Fibroblast of the aortic adventitia (primary cell): Measurements from ENCODE around the gene OR52E5. TPM values are rescaled to one million over a fixed set of nuclear protein-coding genes. Genes with fewer than 3 reads are reported as not detected.

Source experiments
- DNase-seq: peaks from one replicate; pipeline ENCODE4 v3.0.0-alpha.2; 2010; ENCODE audit warnings: low read depth
- H3K4me3 ChIP-seq: 2 replicates; pipeline ENCODE4 v1.5.1; 2011; ENCODE audit warnings: low read depth, mild to moderate bottlenecking, control low read depth, low read length, moderate library complexity
- CTCF ChIP-seq: IDR thresholded peaks from 2 replicates; pipeline ENCODE4 v1.5.1; 2011; ENCODE audit warnings: mild to moderate bottlenecking, low read length, control low read depth, inconsistent platforms; ENCODE audit not compliant: insufficient read depth
- total RNA-seq: library from RNA; depleted of rRNA; stranded (reverse); fragments of >200 nt; gene quantifications from 2 replicates; pipeline ENCODE4 v1.2.3, GENCODE V29; 2012; ENCODE audit warnings: low replicate concordance

The OR52E5 gene
- total RNA-seq, 1 donor = not detected

- DNase-seq = no peak
- no peak overlapping the region for H3K4me3 ChIP-seq
Observed at GRCh38 chr11:5922749-5923426, 29.9 kb downstream of the OR52E5 start.

GRCh38 chr11:5923427-5923776 lies 30.4 kb downstream of the OR52E5 start:
- no peak for TF ChIP-seq CTCF
- no peak overlapping the region for H3K4me3 ChIP-seq
- DNase-seq = no peak

More at GRCh38 chr11:5922749-5923426, 29.9 kb downstream of the OR52E5 start:
- no peak for TF ChIP-seq CTCF

GRCh38 chr11:5923794-5924193 lies 30.8 kb downstream of the OR52E5 start:
- no peak overlapping the region for H3K4me3 ChIP-seq
- TF ChIP-seq CTCF = no peak
- no peak for DNase-seq

- no peak overlapping the region for H3K4me3 ChIP-seq
- DNase-seq = no peak
- no peak for TF ChIP-seq CTCF
Observed at GRCh38 chr11:5928271-5928670, 35.3 kb downstream of the OR52E5 start.

- H3K4me3 ChIP-seq = no peak overlapping the region
- no peak for TF ChIP-seq CTCF
- no peak for DNase-seq
Observed at GRCh38 chr11:5928811-5929210, 35.8 kb downstream of the OR52E5 start.

GRCh38 chr11:5929571-5930368 lies 36.8 kb downstream of the OR52E5 start:
- no peak for TF ChIP-seq CTCF
- H3K4me3 ChIP-seq = no peak overlapping the region
- DNase-seq = no peak
